Measurements from ENCODE around the gene SLC8A3. TPM values are rescaled to one million over a fixed set of nuclear protein-coding genes. Genes with fewer than 3 reads are reported as not detected.

The SLC8A3 gene
- total RNA-seq, 1 experiment from 2014 or later, result not detected

GRCh38 chr14:70022771-70023445 is 165.8 kb downstream of the SLC8A3 start:
- TF ChIP-seq TCF7L2 (IDR thresholded peaks at IDR 0.05; ENCODE audit: low read depth, low read length) (no peak), SIN3A (IDR thresholded peaks at IDR 0.05; ENCODE audit: borderline replicate concordance, insufficient read depth, low read depth, low read length) (no peak), POLR2AphosphoS5 (IDR thresholded peaks at IDR 0.05; ENCODE audit: low read depth, low read length) (no peak)
- TF ChIP-seq, protein P1, sequence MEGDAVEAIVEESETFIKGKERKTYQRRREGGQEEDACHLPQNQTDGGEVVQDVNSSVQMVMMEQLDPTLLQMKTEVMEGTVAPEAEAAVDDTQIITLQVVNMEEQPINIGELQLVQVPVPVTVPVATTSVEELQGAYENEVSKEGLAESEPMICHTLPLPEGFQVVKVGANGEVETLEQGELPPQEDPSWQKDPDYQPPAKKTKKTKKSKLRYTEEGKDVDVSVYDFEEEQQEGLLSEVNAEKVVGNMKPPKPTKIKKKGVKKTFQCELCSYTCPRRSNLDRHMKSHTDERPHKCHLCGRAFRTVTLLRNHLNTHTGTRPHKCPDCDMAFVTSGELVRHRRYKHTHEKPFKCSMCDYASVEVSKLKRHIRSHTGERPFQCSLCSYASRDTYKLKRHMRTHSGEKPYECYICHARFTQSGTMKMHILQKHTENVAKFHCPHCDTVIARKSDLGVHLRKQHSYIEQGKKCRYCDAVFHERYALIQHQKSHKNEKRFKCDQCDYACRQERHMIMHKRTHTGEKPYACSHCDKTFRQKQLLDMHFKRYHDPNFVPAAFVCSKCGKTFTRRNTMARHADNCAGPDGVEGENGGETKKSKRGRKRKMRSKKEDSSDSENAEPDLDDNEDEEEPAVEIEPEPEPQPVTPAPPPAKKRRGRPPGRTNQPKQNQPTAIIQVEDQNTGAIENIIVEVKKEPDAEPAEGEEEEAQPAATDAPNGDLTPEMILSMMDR (IDR thresholded peaks at IDR 0.05), result no peak
- TF ChIP-seq, protein P2, sequence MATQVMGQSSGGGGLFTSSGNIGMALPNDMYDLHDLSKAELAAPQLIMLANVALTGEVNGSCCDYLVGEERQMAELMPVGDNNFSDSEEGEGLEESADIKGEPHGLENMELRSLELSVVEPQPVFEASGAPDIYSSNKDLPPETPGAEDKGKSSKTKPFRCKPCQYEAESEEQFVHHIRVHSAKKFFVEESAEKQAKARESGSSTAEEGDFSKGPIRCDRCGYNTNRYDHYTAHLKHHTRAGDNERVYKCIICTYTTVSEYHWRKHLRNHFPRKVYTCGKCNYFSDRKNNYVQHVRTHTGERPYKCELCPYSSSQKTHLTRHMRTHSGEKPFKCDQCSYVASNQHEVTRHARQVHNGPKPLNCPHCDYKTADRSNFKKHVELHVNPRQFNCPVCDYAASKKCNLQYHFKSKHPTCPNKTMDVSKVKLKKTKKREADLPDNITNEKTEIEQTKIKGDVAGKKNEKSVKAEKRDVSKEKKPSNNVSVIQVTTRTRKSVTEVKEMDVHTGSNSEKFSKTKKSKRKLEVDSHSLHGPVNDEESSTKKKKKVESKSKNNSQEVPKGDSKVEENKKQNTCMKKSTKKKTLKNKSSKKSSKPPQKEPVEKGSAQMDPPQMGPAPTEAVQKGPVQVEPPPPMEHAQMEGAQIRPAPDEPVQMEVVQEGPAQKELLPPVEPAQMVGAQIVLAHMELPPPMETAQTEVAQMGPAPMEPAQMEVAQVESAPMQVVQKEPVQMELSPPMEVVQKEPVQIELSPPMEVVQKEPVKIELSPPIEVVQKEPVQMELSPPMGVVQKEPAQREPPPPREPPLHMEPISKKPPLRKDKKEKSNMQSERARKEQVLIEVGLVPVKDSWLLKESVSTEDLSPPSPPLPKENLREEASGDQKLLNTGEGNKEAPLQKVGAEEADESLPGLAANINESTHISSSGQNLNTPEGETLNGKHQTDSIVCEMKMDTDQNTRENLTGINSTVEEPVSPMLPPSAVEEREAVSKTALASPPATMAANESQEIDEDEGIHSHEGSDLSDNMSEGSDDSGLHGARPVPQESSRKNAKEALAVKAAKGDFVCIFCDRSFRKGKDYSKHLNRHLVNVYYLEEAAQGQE (IDR thresholded peaks at IDR 0.05; ENCODE audit: insufficient read depth in 1 of 2, low read depth in 2 of 2, low read length in 1 of 2), result no peak
- Histone ChIP-seq H3K36me3 (ENCODE audit: control insufficient read depth, insufficient read depth, low read length) (no peaks in the 10 kb centered on the region), H3K27ac (ENCODE audit: low read length) (no peak overlapping the region), H3K9me3 (ENCODE audit: control insufficient read depth, insufficient read depth, low read depth, low read length) (no peaks in the 10 kb centered on the region), H3K4me1 (ENCODE audit: control insufficient read depth, insufficient read depth, low read length) (no peaks in the 10 kb centered on the region), H3K4me3 (ENCODE audit: low read depth in 2 of 2, low read length in 2 of 2) (no peak overlapping the region), H3K27me3 (ENCODE audit: control insufficient read depth, insufficient read depth, low read length) (no peaks in the 10 kb centered on the region; the same call in 1 of the 2 replicates)
- ChIA-PET POLR2A (no interaction called here), CTCF (no interaction called here)
- in situ Hi-C loops (cut with HindIII; ENCODE audit: low pct_unique_long_range_greater_than_20kb, low sequenced_read_pairs), result no loop called here
- DNase-seq (ENCODE audit: low read depth, low spot score) (no peak), ATAC-seq (no peak)
- no TSS peak for BruUV-seq (replicated peaks)
- intact Hi-C loops (cut with micrococcal nuclease; ENCODE audit: unreplicated experiment), result no loop called here

- ChIA-PET CTCF (no interaction called here), POLR2A (no interaction called here)
- H3K27ac ChIP-seq (ENCODE audit: low read length), result no peak overlapping the region
- no peak overlapping the region for H3K4me3 ChIP-seq (ENCODE audit: low read depth in 2 of 2, low read length in 2 of 2)
- no peaks in the 10 kb centered on the region for H3K36me3 ChIP-seq (ENCODE audit: control insufficient read depth, insufficient read depth, low read length)
- TF ChIP-seq POLR2AphosphoS5 (IDR thresholded peaks at IDR 0.05; ENCODE audit: low read depth, low read length) (no peak), SIN3A (IDR thresholded peaks at IDR 0.05; ENCODE audit: borderline replicate concordance, insufficient read depth, low read depth, low read length) (no peak), TCF7L2 (IDR thresholded peaks at IDR 0.05; ENCODE audit: low read depth, low read length) (no peak)
- TF ChIP-seq, protein P2 (IDR thresholded peaks at IDR 0.05; ENCODE audit: insufficient read depth in 1 of 2, low read depth in 2 of 2, low read length in 1 of 2), result no peak
- TF ChIP-seq, protein P1 (IDR thresholded peaks at IDR 0.05), result no peak
- H3K27me3 ChIP-seq (ENCODE audit: control insufficient read depth, insufficient read depth, low read length), result no peaks in the 10 kb centered on the region; the same call in 1 of the 2 replicates
- in situ Hi-C loops (cut with HindIII; ENCODE audit: low pct_unique_long_range_greater_than_20kb, low sequenced_read_pairs), result no loop called here
- BruUV-seq (replicated peaks), result no TSS peak
- no peaks in the 10 kb centered on the region for H3K4me1 ChIP-seq (ENCODE audit: control insufficient read depth, insufficient read depth, low read length)
- H3K9me3 ChIP-seq (ENCODE audit: control insufficient read depth, insufficient read depth, low read depth, low read length), result no peaks in the 10 kb centered on the region
- no peak for ATAC-seq
- no peak for DNase-seq (ENCODE audit: low read depth, low spot score)
- intact Hi-C loops (cut with micrococcal nuclease; ENCODE audit: unreplicated experiment), result no loop called here
Measured at GRCh38 chr14:70021548-70022220, 167.1 kb downstream of the SLC8A3 start.
